Activated T-cell treated with anti-CD3 and anti-CD28 coated beads for 48 hours (primary cell): ENCODE results near the gene PLAGL2.
A peak's percentile ranks its signal among the peaks of the same experiment; 100 is the strongest.
"Not testable (repeated sequence)": the region's sequence is repeated elsewhere in the genome, so short reads cannot be mapped to it uniquely, and the experiment has no call there.

Experiments used
- DNase-seq: peaks from one replicate; pipeline ENCODE4 v3.0.0-alpha.2; 2020; ENCODE audit warnings: low read depth

PLAGL2 gene

DNA sequence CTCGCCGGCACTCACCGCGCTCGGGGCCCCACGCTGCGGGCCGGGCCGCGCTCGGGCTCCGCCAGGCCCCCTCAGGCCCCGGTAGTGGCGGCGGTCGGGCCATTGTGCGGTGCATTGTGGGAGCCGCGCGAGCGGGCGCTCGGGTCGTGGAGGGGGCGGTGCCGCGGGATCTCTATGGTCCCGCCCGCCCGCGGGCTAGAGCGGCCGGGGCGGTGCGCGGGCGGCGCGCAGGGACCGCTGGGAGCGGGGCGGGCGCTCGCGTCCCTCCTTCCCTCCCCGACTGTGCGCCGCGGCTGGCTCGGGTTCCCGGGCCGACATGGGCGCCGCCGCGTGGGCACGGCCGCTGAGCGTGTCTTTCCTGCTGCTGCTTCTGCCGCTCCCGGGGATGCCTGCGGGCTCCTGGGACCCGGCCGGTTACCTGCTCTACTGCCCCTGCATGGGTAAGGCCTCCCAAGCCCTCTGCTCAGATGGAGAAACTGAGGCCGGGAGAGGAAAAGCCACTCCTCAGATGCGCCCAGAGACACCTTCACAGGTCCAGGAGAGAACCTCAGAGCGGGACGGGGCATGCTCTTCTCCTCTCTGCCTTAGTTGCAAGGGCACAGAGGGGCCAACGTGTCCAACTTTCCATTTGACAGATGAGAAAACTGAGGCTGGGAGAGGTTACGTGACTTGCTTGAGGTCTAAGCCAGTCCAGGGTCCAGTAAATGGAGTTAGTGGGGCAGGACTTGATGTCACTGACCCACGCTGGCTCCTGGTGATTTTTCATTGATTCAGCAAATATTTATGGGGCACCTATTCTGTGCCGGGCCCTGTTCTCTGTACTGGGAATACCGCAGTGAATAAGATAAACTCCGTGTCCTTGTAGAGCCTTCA, at the start of gene PLAGL2, which contains the start of gene POFUT1:
Gene PLAGL2, minus strand, starts transcription at position 118 of the 873 bp plus-strand sequence. CDS start 5,565 bp downstream, outside the sequence.
Gene POFUT1, plus strand, starts transcription at position 255 of the 873 bp plus-strand sequence. Its CDS starts 62 bp downstream, at position 317.
- DNase-seq: peak; percentile 93

DNA sequence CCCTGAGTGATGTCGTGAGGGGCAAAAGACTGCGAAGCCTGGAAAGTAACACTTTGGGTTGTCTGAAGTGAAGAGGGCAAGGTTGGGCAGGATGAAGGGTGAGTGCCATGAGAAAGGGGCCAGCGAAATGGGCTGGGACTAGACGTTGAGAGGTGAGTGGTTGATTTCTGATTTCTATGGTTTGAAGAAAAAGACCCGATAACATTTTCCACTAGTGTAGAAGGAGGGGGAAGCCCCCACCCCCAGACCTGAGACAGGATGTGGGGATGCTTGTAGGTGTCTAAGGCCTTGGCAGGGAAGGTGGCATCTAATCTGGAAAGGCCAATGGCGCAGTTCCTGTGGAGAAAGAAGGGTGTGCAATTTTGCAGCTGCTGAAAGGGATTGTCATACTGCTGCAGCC, 44.6 kb upstream of the PLAGL2 start:
- peak; percentile 81 for DNase-seq

- DNase-seq: no peak
Measured at GRCh38 chr20:32251470-32251869, 43.9 kb upstream of the PLAGL2 start.

- DNase-seq: no peak
Measured at GRCh38 chr20:32249030-32249738, 41.6 kb upstream of the PLAGL2 start.

- no peak for DNase-seq
Measured at GRCh38 chr20:32248043-32248442, 40.5 kb upstream of the PLAGL2 start.

DNA sequence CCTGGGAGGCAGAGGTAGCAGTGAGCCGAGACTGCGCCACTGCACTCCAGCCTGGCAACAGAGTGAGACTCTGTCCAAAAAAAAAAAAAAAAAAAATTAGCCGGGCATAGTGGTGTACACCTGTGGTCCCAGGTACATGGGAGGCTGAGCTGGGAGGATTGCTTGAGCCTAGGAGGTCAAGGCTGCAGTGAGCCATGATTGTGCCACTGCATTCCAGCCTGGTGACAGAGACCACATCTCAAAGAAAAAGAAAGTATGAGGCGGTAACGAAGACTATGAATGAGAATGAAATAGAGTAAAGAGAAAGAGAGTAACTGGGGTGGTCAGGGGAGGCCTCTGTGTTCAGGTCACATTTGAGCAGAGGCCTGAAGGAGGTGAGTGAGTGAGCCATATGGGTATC, 38.7 kb upstream of the PLAGL2 start:
- DNase-seq: not testable (repeated sequence)

- DNase-seq: no peak
Measured at GRCh38 chr20:32244959-32245358, 37.4 kb upstream of the PLAGL2 start.

DNA sequence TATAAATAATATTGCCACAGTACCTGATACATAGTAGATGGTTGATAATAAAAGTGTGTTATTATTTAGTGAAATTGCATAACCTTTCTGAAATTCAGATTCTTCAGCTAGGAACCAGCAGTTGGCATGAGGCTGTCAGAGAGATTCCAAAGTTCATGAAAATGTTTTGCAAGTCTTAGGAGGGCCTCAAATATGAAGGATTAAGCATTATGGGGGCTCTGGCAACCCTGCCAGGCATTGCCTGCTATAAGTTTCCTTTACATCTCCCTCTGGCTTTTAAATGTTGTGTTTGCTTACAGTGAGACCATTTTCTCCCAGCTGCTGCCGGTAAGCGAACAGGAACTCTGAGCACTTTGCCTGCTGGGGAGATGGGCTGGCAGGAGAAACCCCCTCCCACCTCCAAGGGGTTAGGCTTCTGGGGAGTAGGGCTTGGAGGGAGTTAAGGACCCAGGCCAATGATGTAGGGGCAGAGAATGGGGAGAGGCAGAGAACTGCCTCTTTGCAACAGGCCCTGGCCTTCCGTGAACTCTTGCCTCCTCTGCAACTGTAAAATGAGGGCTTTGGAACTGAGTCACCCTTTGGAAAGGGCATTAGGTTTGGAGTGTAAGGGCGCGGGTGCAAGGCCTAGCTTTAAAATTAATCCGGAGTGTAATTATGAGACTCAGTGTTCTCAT, 36.7 kb upstream of the PLAGL2 start:
- DNase-seq: no peak

- DNase-seq: no peak
Measured at GRCh38 chr20:32241807-32242206, 34.3 kb upstream of the PLAGL2 start.

DNA sequence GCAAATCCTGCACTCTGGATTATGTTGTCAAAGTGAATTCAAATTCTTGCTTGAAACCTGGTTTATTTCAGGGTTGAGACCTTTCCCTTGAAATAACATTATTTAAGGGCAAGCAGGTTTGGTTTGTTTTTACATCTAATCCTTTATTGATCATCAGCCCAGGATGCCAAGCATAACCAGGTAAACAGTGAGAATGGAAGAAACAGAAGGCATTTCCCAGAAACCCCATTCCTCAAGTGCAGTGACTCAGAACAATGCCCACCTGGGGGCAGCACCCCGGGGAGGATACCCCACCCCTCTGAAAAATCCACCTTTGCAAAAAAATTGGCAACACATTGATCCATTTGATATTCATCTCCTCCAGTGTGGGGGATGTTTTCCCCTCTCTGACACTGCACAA, 32.7 kb upstream of the PLAGL2 start:
- DNase-seq: no peak

DNA sequence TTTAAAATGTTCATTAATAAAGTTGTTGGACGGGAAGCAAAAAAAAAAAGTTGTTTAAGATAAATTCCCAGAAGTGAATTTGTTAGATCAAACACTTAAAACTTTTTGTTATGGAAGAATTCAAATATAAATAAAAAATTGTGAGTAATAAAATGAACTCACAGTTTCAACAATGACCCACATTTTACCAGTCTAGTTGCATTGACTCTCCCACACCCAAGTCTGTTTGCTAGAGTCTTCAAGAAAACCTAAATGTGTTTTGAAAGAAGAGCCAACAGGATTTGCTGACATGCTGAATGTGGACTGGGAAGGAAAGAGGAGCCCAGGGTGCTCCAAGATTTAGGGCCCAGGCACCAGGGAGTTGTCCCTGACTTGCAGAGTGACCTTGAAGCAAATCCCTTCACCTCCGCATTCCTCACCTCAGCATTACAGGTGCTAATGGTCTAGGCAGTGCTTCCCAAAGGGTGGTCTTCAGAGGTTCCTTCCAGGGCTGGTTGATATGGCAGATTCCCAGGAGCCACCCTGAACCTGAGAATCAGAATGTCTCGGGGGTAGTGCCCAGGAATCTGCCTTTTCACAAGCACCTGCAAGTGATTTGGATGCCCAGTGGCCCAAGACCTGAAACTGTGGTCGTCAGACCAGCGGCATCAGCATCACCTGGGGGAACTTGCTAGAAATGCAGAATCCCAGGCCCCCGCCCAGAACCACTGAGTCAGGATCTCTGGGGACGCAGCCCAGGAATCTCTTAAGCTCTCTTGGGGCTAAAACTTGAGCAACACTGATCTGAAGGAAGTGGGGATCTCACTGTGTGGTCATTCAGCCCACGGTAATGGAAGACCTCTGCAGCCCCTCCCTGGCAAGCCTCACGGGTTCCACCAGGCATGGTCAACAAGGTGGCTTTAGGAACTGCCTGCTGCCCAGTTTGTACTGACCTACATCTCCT, 31.2 kb upstream of the PLAGL2 start:
- DNase-seq: no peak

DNA sequence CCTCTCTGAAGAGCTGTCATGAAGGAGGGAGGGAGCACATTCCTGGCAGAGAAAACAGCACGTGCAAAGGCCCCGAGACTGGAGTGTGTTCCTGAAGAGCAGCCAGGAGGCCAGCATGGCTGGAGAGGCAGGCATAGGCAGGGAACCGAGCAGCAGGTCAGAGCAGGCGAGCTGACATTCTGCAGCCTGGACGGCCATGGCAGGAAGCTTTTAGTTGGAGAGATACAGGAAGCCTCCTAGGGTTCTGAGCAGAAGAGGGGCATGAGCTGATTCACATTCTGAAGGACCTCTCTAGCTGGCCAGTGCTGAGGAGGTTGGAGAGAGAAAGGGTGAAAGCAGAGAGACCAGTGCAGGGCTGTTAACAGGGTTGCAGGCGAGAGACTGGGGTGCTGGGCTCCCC, 29.9 kb upstream of the PLAGL2 start:
- no peak for DNase-seq

GRCh38 chr20:32236819-32237218, 29.3 kb upstream of the PLAGL2 start:
- DNase-seq: no peak

GRCh38 chr20:32236048-32236533, 28.5 kb upstream of the PLAGL2 start:
- DNase-seq: no peak

- DNase-seq: no peak
Measured at GRCh38 chr20:32235331-32236047, 27.9 kb upstream of the PLAGL2 start.

DNA sequence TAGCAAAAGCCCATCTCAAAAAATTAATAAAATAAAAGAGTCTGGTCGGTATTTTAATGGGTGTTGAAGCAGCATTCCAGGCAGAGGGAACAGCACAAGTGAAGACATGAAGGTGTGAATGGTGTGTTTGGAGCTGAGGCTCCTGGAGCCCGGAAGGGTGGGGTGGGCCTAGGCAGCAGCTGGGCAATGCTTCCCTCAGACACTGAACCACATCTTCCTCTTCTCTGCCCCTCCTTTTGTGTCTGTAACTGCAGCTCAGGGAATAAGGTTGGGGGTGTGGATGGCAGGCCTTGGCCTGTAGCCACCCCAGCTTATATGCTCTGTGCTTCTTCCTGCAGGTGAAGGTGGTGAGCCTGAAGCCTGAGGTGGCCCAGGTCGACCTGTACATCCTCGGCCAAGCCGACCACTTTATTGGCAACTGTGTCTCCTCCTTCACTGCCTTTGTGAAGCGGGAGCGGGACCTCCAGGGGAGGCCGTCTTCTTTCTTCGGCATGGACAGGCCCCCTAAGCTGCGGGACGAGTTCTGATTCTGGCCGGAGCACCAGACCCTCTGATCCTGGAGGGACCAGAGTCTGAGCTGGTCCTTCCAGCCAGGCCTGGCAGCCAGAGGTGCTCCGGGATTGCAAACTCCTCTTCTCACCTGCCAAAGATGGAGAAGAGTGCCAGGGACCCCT, 26.7 kb upstream of the PLAGL2 start:
- DNase-seq: no peak

DNA sequence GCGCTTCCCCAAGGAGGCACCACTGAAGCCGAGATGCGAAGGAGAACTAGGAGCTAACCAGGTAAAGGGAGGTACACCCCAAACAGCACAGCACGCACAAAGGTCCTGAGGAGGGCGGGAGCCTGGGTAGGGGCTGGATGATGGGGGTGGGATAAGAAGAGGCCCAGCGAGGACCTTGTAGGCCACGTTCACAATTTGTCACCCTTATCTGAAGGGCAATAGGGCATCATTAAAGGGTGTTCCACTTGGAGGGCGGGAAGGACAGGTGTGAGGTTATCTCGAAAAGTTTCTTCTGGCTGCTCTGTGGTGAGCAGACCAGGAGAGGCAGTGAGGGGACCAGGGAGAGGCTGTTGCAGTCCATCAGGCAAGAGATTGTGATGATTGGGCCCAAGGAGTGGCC, 25.7 kb upstream of the PLAGL2 start:
- DNase-seq: no peak

GRCh38 chr20:32232326-32232886, 24.9 kb upstream of the PLAGL2 start:
- DNase-seq: no peak

DNA sequence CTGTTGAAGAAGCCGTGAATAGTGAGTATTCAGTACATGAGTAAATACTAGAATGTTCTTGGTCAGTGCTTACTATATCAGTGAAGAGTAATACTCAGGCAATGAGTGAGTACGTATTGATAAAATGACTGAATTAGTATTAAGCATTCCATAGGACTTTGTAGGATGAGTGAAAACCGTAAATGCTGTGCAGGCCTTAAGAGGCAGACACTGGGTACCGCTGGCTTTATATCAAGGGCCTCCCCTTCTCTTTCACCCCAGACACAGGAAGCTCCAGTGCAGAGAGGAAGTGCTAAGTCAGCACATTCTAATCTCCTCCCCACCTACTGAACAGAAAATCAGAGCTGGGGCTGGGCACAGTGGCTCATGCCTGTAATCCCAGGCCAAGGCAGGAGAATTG, 24.3 kb upstream of the PLAGL2 start:
- DNase-seq: no peak

- DNase-seq: no peak
Measured at GRCh38 chr20:32231245-32231644, 23.7 kb upstream of the PLAGL2 start.
